Right forelimb (tissue), 1 donor: Measurements from ENCODE around the gene RNF215.
"Not testable (repeated sequence)": the region's sequence is repeated elsewhere in the genome, so short reads cannot be mapped to it uniquely, and the experiment has no call there.

ENCODE experiments used
- DNase-seq: peaks from one replicate; pipeline ENCODE4 v3.0.0-alpha.2; 2018

The RNF215 gene

GRCh38 chr22:30420347-30421125 is 33.3 kb upstream of the RNF215 start:
- no peak for DNase-seq

- no peak for DNase-seq
These were observed 29.6 kb upstream of the RNF215 start for GRCh38 chr22:30416837-30417236.

GRCh38 chr22:30416403-30416802 is 29.2 kb upstream of the RNF215 start:
- no peak for DNase-seq

- DNase-seq: no peak
These were observed 27.4 kb upstream of the RNF215 start for GRCh38 chr22:30414525-30415047.

GRCh38 chr22:30413745-30414524 is 26.7 kb upstream of the RNF215 start:
- no peak for DNase-seq

- no peak for DNase-seq
These were observed 25.8 kb upstream of the RNF215 start for GRCh38 chr22:30413001-30413400.

- no peak for DNase-seq
These were observed 24.6 kb upstream of the RNF215 start for GRCh38 chr22:30411780-30412179.

GRCh38 chr22:30408388-30409102 is 21.3 kb upstream of the RNF215 start:
- DNase-seq: no peak

- DNase-seq: no peak
These were observed 19.2 kb upstream of the RNF215 start for GRCh38 chr22:30406400-30406799.

GRCh38 chr22:30405731-30406130 is 18.5 kb upstream of the RNF215 start:
- no peak for DNase-seq

GRCh38 chr22:30404307-30404706 is 17.1 kb upstream of the RNF215 start:
- DNase-seq: no peak

GRCh38 chr22:30402766-30403104 is 15.5 kb upstream of the RNF215 start:
- not testable (repeated sequence) for DNase-seq

GRCh38 chr22:30402028-30402765 is 15.0 kb upstream of the RNF215 start:
- no peak for DNase-seq

GRCh38 chr22:30401024-30401423 is 13.8 kb upstream of the RNF215 start:
- not testable (repeated sequence) for DNase-seq

- no peak for DNase-seq
These were observed 12.9 kb upstream of the RNF215 start for GRCh38 chr22:30400159-30400558.

- DNase-seq: no peak
These were observed 12.5 kb upstream of the RNF215 start for GRCh38 chr22:30399718-30400117.

GRCh38 chr22:30398685-30399680 is 11.8 kb upstream of the RNF215 start:
- DNase-seq: no peak

- no peak for DNase-seq
These were observed 10.7 kb upstream of the RNF215 start for GRCh38 chr22:30397656-30398635.

- peak; percentile 74 for DNase-seq
These were observed 9.9 kb upstream of the RNF215 start, which contains the start of gene SEC14L2 for GRCh38 chr22:30396871-30397655. Gene SEC14L2, plus strand, starts transcription at chr22:30397018. Its CDS starts 99 bp downstream, at chr22:30397117.
